G401 (cell line): ENCODE data around the gene CYYR1. TPM values are rescaled to one million over a fixed set of nuclear protein-coding genes. Genes with fewer than 3 reads are reported as not detected.

ENCODE experiments used
- DNase-seq: peaks from one replicate; pipeline ENCODE4 v3.0.0-alpha.2; 2015; ENCODE audit warnings: low spot score
- in situ Hi-C: cut with HindIII; loops from 2 replicates; pipeline ENCODE4 v1.10.0; 2016; ENCODE audit warnings: low sequenced_read_pairs, mixed read lengths
- total RNA-seq: library from RNA; depleted of rRNA; stranded (reverse); fragments of >200 nt; shearing (Covaris generic); gene quantifications from 2 replicates; pipeline ENCODE4 v1.2.3, GENCODE V29; 2014; rRNA removed

CYYR1 gene
- not detected in 2 replicates for total RNA-seq

GRCh38 chr21:26572702-26573381, at the start of gene CYYR1:
Gene CYYR1, minus strand, starts transcription at chr21:26573286. Its CDS starts 346 bp downstream, at chr21:26572940.
- in situ Hi-C loops: no loop called here
- no peak for DNase-seq

DNA sequence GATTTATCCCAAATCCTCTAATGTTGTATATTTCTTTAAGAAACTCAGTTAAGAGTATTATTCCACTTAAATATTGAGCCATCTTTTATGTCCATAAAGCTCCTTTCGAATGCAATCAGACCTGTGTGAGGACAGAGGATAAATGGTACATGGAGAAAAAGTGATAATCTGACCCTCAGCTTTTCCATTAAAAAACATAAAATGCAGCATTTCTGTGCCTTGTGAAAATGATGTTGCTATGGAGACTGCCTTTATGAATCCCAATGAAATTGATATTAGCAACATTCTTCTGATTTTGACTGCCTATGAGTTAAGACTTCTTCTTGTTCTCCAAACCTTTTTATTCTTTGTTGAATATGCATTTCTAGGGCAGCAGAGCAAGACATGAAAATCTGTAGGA, 44.1 kb upstream of the CYYR1 start:
- in situ Hi-C loops: no loop called here

GRCh38 chr21:26614251-26614650, 41.2 kb upstream of the CYYR1 start:
- in situ Hi-C loops: no loop called here
- no peak for DNase-seq

More for the DNA sequence above, 44.1 kb upstream of the CYYR1 start:
- no peak for DNase-seq

- in situ Hi-C loops: no loop called here
Observed at GRCh38 chr21:26599261-26599660, 26.2 kb upstream of the CYYR1 start.

DNA sequence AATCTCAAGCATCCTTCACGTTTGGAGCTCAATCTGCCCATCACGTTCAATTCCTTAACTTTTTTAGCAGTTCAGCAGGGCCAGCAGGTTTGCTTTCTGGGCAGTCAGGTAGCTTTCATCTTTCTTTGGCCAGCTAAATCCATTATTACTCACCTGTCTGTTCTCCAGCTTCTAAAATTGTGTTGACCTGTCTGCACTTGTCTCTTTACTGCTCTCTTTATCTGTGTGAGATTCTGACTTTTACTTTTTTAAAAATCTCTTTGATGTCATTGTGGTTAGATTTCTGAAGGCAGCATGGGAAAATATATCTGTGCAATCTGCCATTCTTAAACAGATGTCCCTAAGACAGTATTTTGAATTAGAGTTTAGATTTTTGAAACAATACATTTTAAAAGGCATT, 24.9 kb upstream of the CYYR1 start:
- in situ Hi-C loops: no loop called here
- DNase-seq: no peak

More at GRCh38 chr21:26599261-26599660, 26.2 kb upstream of the CYYR1 start:
- DNase-seq: no peak

GRCh38 chr21:26597031-26597430, 23.9 kb upstream of the CYYR1 start:
- in situ Hi-C loops: no loop called here
- no peak for DNase-seq

DNA sequence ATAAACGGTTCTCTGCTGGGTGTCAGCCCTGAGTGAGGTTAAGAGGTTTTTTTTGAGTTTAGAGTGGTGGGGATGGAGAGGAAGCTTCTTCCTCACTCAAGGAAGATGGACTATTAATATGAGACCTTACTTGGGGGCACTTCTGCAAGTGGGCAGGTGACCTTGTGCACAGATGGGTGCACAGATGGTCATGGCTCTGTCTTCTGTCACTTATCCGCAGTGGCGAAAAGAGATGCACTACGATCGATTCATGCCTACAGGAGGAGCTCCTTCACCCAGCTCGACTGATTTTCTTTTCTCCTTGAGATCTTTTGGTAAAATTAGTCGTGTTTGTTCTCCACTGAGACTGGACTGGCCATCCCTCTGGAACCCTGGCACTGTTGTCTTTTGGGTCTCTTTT, 22.9 kb upstream of the CYYR1 start:
- no peak for DNase-seq
- in situ Hi-C loops: no loop called here

DNA sequence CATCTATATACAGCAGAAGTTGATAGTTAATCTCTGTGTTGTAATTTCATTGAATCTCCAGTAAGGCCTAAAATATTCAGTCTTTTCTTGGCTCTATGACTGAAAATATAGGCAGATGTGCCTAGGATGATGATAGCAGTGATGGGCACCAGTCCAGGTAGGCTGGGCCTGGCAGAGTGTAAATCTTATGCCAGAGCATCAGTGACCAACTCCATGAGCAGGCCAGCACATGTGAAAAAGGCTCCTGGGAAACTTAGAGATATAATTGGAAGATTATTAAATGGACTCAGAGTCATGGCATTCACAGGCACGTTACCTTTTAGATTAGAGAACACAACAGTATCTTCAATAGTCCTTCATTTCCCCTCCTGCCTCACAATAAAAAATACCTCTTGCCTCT, 20.7 kb upstream of the CYYR1 start:
- DNase-seq: no peak
- in situ Hi-C loops: no loop called here

GRCh38 chr21:26591543-26591942, 18.5 kb upstream of the CYYR1 start:
- in situ Hi-C loops: no loop called here
- no peak for DNase-seq

DNA sequence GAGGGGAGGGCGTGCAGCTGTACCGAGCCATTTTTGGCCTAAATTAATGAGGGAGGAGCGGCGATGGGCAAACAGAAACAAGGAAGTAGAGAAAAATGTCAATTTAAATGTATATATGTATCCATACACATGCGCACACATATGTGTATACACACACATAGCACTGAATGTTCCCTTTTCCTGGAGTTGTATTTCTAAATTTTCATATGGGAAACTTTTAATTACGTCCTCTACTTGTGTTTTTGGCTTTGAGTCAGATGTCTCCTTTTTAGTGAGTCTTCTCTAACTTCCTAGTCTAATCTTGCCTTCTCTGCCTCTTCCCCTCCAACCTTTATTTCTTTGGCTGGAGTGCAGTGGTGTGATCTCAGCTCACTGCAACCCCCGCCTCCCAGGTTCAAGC, 15.4 kb upstream of the CYYR1 start:
- in situ Hi-C loops: no loop called here
- no peak for DNase-seq

DNA sequence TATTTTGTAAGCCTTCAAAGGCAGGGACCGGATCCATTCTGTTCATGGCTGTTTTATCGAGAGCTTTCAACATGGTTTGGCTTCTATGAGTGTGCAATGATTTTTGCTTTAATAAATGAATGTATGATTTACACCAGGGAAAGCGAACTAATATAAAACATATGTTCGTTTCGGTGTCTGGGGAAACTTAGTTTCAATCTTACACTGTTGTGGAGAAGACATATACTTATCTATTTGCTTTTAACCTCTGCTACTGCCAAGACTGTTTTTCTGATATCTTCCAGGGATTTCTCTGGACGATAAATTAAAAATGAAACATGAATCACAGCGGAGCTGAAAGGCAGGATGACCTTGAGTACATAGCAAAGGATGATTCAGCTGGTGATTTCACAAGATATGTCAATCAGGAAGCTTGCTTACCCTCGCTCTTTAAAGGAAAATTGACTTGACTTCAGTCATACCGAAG, 14.7 kb upstream of the CYYR1 start:
- in situ Hi-C loops: no loop called here

GRCh38 chr21:26583769-26584168, 10.7 kb upstream of the CYYR1 start:
- in situ Hi-C loops: no loop called here

More for the DNA sequence above, 14.7 kb upstream of the CYYR1 start:
- DNase-seq: no peak

GRCh38 chr21:26581818-26582217, 8.7 kb upstream of the CYYR1 start:
- in situ Hi-C loops: no loop called here
- no peak for DNase-seq

More at GRCh38 chr21:26583769-26584168, 10.7 kb upstream of the CYYR1 start:
- DNase-seq: no peak

DNA sequence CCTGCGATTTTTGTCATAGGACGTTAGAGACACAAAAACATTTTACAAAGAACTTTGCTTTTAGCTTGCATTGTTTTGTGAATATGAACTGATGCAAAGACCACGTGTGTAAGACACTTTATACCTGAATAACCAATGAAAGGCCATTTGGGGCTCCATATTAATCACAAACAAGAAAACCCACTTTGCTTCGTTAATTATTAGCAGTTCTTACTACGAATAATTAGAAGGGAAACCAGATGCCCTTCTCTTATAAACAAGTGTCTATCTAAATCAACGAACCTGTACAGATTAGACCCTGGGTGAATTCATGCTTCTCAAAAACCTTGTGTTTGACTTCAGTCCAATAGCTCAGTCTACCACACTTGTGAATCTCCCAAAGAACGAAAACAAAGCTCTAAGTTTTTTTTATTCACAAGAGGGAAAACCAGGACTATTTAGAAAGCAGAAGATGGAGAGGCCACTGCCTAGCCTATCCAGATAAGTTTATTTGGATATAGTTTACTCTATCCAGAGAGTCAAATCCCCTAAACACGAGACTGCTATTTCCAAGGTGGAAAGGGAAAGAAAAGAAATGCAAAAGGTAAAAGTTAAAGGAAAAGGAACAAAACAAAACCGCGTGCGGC, 897 bp downstream of the CYYR1 start:
- in situ Hi-C loops: no loop called here
- no peak for DNase-seq

- in situ Hi-C loops: no loop called here
Observed at GRCh38 chr21:26570203-26570602, 2.9 kb downstream of the CYYR1 start.

GRCh38 chr21:26565546-26565945, 7.5 kb downstream of the CYYR1 start:
- in situ Hi-C loops: no loop called here
- DNase-seq: no peak

More at GRCh38 chr21:26570203-26570602, 2.9 kb downstream of the CYYR1 start:
- no peak for DNase-seq

GRCh38 chr21:26565111-26565510, 8.0 kb downstream of the CYYR1 start:
- DNase-seq: no peak
- in situ Hi-C loops: no loop called here

DNA sequence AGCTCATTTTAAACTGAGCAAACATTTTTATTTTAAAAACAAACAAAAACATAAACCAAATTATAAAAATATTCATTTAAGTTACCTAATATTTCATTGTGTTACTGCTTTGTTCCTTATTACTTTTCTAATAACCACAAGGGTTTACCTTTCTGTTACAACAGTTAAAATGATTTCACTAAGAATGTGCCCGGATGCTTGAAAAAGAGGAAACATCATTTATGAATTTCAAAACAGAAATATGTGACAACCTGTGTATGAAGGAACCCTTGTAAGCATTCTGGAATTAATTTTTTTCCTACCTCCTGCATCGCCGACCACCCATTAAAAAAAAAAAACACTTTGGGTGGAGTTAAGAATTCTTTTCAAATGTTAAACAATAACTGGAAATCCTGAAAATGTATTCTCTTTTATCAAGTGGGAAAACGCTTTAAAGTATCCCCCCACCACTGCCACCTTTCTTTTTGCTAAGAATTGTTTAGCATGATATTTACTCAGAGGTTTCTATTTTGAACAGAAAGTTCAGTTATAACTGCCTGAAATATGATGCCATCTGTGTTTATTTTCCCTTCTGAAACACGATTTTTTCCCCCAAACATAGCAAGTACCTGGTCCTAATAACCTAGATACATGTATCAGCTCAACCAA, 9.1 kb downstream of the CYYR1 start:
- in situ Hi-C loops: no loop called here
- DNase-seq: no peak

DNA sequence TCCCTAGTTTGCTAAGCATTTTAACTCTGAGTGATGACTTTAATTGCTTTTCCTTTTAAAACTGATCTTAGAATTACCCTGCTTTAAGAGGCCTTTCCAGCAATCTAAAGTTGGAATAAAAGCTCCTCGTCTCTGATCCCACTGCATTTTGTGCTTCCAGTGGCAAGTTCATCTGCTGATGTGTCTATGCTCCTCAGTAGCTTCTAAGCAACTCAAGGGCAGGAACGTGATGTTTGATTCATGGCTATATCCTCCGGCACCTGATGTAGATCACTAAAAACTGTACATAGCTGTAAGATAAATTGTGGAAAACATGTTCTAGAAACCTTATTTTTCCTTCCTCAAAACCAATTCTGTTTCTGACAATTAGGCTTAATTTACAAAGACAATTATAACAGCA, 12.5 kb downstream of the CYYR1 start:
- in situ Hi-C loops: no loop called here
- DNase-seq: no peak

DNA sequence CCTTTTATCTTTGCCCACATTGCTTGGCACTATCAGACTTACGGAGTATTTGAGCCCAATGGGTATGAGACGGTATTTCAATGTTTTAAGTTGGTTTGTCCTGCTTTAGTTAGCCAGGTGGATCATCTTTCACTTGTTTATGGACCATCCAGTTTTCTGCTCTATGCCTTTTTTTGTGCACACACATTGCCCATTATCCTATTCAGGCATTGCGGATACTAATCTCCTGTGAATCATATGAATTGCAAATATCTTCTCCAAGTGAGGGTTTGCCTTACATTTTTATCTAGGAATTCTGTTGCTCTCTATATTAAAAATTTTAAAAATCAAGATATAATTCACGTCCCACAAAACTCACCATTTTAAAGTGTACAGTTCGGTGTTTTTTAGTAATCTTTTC, 14.0 kb downstream of the CYYR1 start:
- in situ Hi-C loops: no loop called here
- no peak for DNase-seq
